GM21576 (cell line): ENCODE measurements around the gene RTN4R.

ENCODE experiments used
- ATAC-seq: cut with Tn5 transposase; IDR thresholded peaks from one replicate; pipeline ENCODE4 v1.9.1; 2021; ENCODE audit warnings: mild to moderate bottlenecking, moderate library complexity; ENCODE audit not compliant: unreplicated experiment

RTN4R gene

GRCh38 chr22:20258584-20259326, 9.4 kb downstream of the RTN4R start:
- ATAC-seq = no peak

- ATAC-seq = no peak
Measured at GRCh38 chr22:20258021-20258299, 10.2 kb downstream of the RTN4R start.

- no peak for ATAC-seq
Measured at GRCh38 chr22:20257212-20258020, 10.7 kb downstream of the RTN4R start.

- ATAC-seq = no peak
Measured at GRCh38 chr22:20256551-20257211, 11.4 kb downstream of the RTN4R start.

- ATAC-seq = no peak
Measured at GRCh38 chr22:20256027-20256426, 12.1 kb downstream of the RTN4R start.

- no peak for ATAC-seq
Measured at GRCh38 chr22:20254975-20255946, 12.9 kb downstream of the RTN4R start.

GRCh38 chr22:20253161-20253560, 15.0 kb downstream of the RTN4R start:
- no peak for ATAC-seq

- ATAC-seq = no peak
Measured at GRCh38 chr22:20251981-20252380, 16.1 kb downstream of the RTN4R start.

GRCh38 chr22:20251491-20251890, 16.6 kb downstream of the RTN4R start:
- no peak for ATAC-seq

GRCh38 chr22:20249797-20250354, 18.2 kb downstream of the RTN4R start:
- ATAC-seq = no peak

- ATAC-seq = no peak
Measured at GRCh38 chr22:20248461-20248978, 19.6 kb downstream of the RTN4R start.

- ATAC-seq = no peak
Measured at GRCh38 chr22:20247608-20248171, 20.4 kb downstream of the RTN4R start.

GRCh38 chr22:20247010-20247505, 21.1 kb downstream of the RTN4R start:
- ATAC-seq = no peak

GRCh38 chr22:20246368-20247009, 21.6 kb downstream of the RTN4R start:
- ATAC-seq = no peak

GRCh38 chr22:20245577-20246367, 22.3 kb downstream of the RTN4R start:
- no peak for ATAC-seq

GRCh38 chr22:20244691-20245576, 23.2 kb downstream of the RTN4R start:
- ATAC-seq = no peak

- ATAC-seq = no peak
Measured at GRCh38 chr22:20244250-20244648, 23.9 kb downstream of the RTN4R start.
